Measurements from ENCODE around the gene ATP7B. TPM values are rescaled to one million over a fixed set of nuclear protein-coding genes. Genes with fewer than 3 reads are reported as not detected.

ATP7B gene
- polyA plus RNA-seq, 3 donors = 0.39 to 0.44 TPM; not detected in 1

DNA sequence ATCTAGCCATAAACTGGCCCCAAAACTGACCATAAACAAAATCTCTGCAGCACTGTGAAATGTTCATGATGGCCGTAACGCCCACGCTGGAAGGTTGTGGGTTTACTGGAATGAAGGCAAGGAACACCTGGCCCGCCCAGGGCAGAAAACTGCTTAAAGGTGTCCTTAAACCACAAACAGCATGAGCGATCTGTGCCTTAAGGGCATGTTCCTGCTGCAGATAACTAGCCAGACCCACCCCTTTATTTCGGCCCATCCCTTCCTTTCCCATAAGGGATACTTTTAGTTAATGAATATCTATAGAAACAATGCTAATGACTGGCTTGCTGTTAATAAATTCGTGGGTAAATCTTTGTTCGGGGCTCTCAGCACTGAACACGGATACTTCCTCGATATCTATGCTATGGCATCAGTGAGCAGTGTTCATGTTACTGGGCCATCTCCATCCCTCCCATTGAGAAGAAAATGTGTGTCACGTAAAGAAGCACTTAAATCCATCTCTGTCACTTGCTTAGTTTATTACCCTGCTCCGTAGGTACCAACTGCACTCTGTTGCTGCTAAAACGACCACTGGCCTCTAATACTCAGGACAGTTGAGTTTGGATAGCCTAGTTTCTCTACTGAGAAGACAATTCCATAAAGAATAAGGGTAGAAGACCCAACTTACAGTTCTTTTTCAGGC lies 5.3 kb downstream of the ATP7B start:
- peaks cover 20 to 27% of the 10 kb centered on the region in 2 donors for H3K27me3 ChIP-seq (ENCODE audit: control insufficient read depth in 2 of 2, insufficient read depth in 2 of 2, low read length in 2 of 2)
- Mint-ChIP-seq H3K27me3 (ENCODE audit: low read depth in 3 of 3) (peaks cover 25 to 31% (median 30%) of the 10 kb centered on the region in 3 donors), H3K4me1 (peaks cover 8% of the 10 kb centered on the region), H3K36me3 (peaks cover 0 to 1% of the 10 kb centered on the region in 2 donors), H3K4me3 (no peak overlapping the region), H3K9me3 (peaks cover 0 to 4% (median 0%) of the 10 kb centered on the region in 7 donors), H3K27ac (no peak overlapping the region)
- H2AFZ ChIP-seq (ENCODE audit: insufficient read depth, low read depth, low read length, poor library complexity, severe bottlenecking) = no peak overlapping the region
- 97% methylated on average over 7 of the region's 13 CpGs for WGBS (ENCODE audit: insufficient coverage)
- no peak for DNase-seq
- no peak overlapping the region for H3K4me3 ChIP-seq (replicated peaks in 1 of 3; ENCODE audit: low read depth in 2 of 3, low read length in 3 of 3)
- intact Hi-C loops (cut with micrococcal nuclease) = loop anchor here in 1 of 2 donors (10.0 kb wide), 1 partner anchor 119 kb away; the partner anchor contains the start of gene NEK5
- H3K9me3 ChIP-seq (replicated peaks in 1 of 2; ENCODE audit: control insufficient read depth in 1 of 2, insufficient read depth in 1 of 2, low read length in 2 of 2) = peaks cover 0 to 5% of the 10 kb centered on the region in 2 donors
- no peak overlapping the region for H3K9ac ChIP-seq (ENCODE audit: insufficient read depth, low read length, poor library complexity, severe bottlenecking)
- no peaks in the 10 kb centered on the region for H4K20me1 ChIP-seq (ENCODE audit: insufficient read depth, low read length)
- H3K36me3 ChIP-seq (replicated peaks in 1 of 2; ENCODE audit: control insufficient read depth in 1 of 2, insufficient read depth in 2 of 2, low read length in 2 of 2) = no peaks in the 10 kb centered on the region
- TF ChIP-seq, protein P1, sequence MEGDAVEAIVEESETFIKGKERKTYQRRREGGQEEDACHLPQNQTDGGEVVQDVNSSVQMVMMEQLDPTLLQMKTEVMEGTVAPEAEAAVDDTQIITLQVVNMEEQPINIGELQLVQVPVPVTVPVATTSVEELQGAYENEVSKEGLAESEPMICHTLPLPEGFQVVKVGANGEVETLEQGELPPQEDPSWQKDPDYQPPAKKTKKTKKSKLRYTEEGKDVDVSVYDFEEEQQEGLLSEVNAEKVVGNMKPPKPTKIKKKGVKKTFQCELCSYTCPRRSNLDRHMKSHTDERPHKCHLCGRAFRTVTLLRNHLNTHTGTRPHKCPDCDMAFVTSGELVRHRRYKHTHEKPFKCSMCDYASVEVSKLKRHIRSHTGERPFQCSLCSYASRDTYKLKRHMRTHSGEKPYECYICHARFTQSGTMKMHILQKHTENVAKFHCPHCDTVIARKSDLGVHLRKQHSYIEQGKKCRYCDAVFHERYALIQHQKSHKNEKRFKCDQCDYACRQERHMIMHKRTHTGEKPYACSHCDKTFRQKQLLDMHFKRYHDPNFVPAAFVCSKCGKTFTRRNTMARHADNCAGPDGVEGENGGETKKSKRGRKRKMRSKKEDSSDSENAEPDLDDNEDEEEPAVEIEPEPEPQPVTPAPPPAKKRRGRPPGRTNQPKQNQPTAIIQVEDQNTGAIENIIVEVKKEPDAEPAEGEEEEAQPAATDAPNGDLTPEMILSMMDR (IDR thresholded peaks at IDR 0.05) = no peak
- no peak overlapping the region for H3K27ac ChIP-seq (ENCODE audit: low read depth in 1 of 2, low read length in 2 of 2)
- peaks cover 3 to 4% of the 10 kb centered on the region in 2 donors for H3K4me1 ChIP-seq (ENCODE audit: control insufficient read depth in 1 of 2, insufficient read depth in 2 of 2, low read length in 2 of 2)
- H3K4me2 ChIP-seq (replicated peaks; ENCODE audit: extremely low read depth, low read length, poor library complexity, severe bottlenecking) = no peak overlapping the region
- H3K79me2 ChIP-seq (ENCODE audit: insufficient read depth, low read length) = no peaks in the 10 kb centered on the region

DNA sequence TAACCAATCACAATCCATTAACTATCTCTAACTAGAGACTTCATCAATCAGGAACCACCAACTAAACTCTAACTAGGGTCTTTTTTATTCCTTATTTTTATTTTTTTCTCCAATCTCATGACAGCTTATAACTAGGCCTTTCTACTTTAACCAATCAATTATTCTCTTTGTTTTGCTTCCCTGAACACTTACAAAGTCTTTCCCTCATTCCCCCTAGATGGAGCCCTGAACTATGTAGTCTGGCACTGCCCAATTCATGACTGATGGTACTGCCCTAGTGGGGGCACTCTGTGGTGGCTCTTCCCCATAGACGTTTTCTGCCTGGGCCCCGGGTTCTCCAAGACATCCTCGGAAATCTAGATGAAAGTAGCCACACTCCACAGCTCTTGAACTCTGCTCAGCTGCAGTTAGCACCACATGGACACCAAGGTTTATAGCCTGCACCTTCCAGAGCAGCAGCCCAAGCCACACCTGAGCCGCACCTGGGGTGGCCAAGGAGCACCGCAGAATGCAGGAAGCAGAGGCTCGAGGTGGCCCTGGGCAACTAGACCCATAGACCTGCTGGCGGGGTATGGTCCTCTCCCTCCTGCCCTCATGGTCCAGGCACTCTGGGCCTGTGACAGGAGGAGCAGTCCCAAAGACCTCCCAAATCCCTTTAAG lies 6.6 kb downstream of the ATP7B start:
- 84% methylated on average over 7 of the region's 7 CpGs for WGBS (ENCODE audit: insufficient coverage)
- no peak overlapping the region for H3K9ac ChIP-seq (ENCODE audit: insufficient read depth, low read length, poor library complexity, severe bottlenecking)
- Mint-ChIP-seq H3K4me3 (no peak overlapping the region), H3K27ac (no peak overlapping the region), H3K27me3 (ENCODE audit: low read depth in 3 of 3) (peaks cover 13 to 21% (median 16%) of the 10 kb centered on the region in 3 donors), H3K9me3 (peaks cover 0 to 1% (median 0%) of the 10 kb centered on the region in 7 donors), H3K36me3 (no peaks in the 10 kb centered on the region), H3K4me1 (peaks cover 2% of the 10 kb centered on the region)
- no peak for DNase-seq
- intact Hi-C loops (cut with micrococcal nuclease) = loop anchor here in 1 of 2 donors (10.0 kb wide), 1 partner anchor 120 kb away; the partner anchor contains the start of gene NEK5
- H2AFZ ChIP-seq (ENCODE audit: insufficient read depth, low read depth, low read length, poor library complexity, severe bottlenecking) = no peak overlapping the region
- H3K27ac ChIP-seq (ENCODE audit: low read depth in 1 of 2, low read length in 2 of 2) = no peak overlapping the region
- H3K4me2 ChIP-seq (replicated peaks; ENCODE audit: extremely low read depth, low read length, poor library complexity, severe bottlenecking) = no peak overlapping the region
- peaks cover 7 to 13% of the 10 kb centered on the region in 2 donors for H3K27me3 ChIP-seq (ENCODE audit: control insufficient read depth in 2 of 2, insufficient read depth in 2 of 2, low read length in 2 of 2)
- TF ChIP-seq, protein P1 (IDR thresholded peaks at IDR 0.05) = no peak
- H4K20me1 ChIP-seq (ENCODE audit: insufficient read depth, low read length) = no peaks in the 10 kb centered on the region
- no peaks in the 10 kb centered on the region for H3K36me3 ChIP-seq (replicated peaks in 1 of 2; ENCODE audit: control insufficient read depth in 1 of 2, insufficient read depth in 2 of 2, low read length in 2 of 2)
- H3K9me3 ChIP-seq (replicated peaks in 1 of 2; ENCODE audit: control insufficient read depth in 1 of 2, insufficient read depth in 1 of 2, low read length in 2 of 2) = no peaks in the 10 kb centered on the region
- no peak overlapping the region for H3K4me3 ChIP-seq (replicated peaks in 1 of 3; ENCODE audit: low read depth in 2 of 3, low read length in 3 of 3)
- no peaks in the 10 kb centered on the region for H3K4me1 ChIP-seq (ENCODE audit: control insufficient read depth in 1 of 2, insufficient read depth in 2 of 2, low read length in 2 of 2)
- H3K79me2 ChIP-seq (ENCODE audit: insufficient read depth, low read length) = no peaks in the 10 kb centered on the region
